ENCODE results near the gene ZDHHC19. TPM values are rescaled to one million over a fixed set of nuclear protein-coding genes. Genes with fewer than 3 reads are reported as not detected.
"Not testable (repeated sequence)": the region's sequence is repeated elsewhere in the genome, so short reads cannot be mapped to it uniquely, and the experiment has no call there.

Gene ZDHHC19
- total RNA-seq, 2 donors from 2014 or later: not detected

GRCh38 chr3:196217307-196218154 lies 6.3 kb upstream of the ZDHHC19 start:
- intact Hi-C loops (cut with DNase I): no loop called here
- Histone ChIP-seq H3K9me3 (no peaks in the 10 kb centered on the region), H3K4me1 (peaks cover 22% of the 10 kb centered on the region), H3K4me3 (no peak overlapping the region), H3K36me3 (no peaks in the 10 kb centered on the region), H3K27me3 (no peaks in the 10 kb centered on the region), H3K9ac (ENCODE audit: low read depth in 2 of 2, low read length in 2 of 2) (peak overlapping the region in 1 of 2 donors; percentile 40), H3K27ac (no peak overlapping the region)
- DNase-seq: no peak
- TF ChIP-seq CTCF (IDR thresholded peaks at IDR 0.05): no peak

GRCh38 chr3:196216681-196217211 lies 5.5 kb upstream of the ZDHHC19 start:
- no peak overlapping the region for H3K27ac ChIP-seq
- intact Hi-C loops (cut with DNase I): no loop called here
- peaks cover 22% of the 10 kb centered on the region for H3K4me1 ChIP-seq
- no peak for DNase-seq
- peak overlapping the region; percentile 27 for H3K4me3 ChIP-seq
- H3K27me3 ChIP-seq: no peaks in the 10 kb centered on the region
- H3K9me3 ChIP-seq: no peaks in the 10 kb centered on the region
- H3K9ac ChIP-seq (ENCODE audit: low read depth in 2 of 2, low read length in 2 of 2): peak overlapping the region; percentile 40 to 43
- TF ChIP-seq CTCF (IDR thresholded peaks at IDR 0.05): no peak
- no peaks in the 10 kb centered on the region for H3K36me3 ChIP-seq

GRCh38 chr3:196216089-196216564 lies 4.9 kb upstream of the ZDHHC19 start, which contains the start of gene SLC51A:
Gene SLC51A (plus strand): TSS chr3:196216534. CDS start chr3:196216713, 179 bp downstream.
- intact Hi-C loops (cut with DNase I): no loop called here
- no peaks in the 10 kb centered on the region for H3K27me3 ChIP-seq
- H3K27ac ChIP-seq: no peak within 1 kb of the TSS

GRCh38 chr3:196215493-196216020 lies 4.4 kb upstream of the ZDHHC19 start:
- H3K9me3 ChIP-seq: no peaks in the 10 kb centered on the region
- H3K4me1 ChIP-seq: peaks cover 22% of the 10 kb centered on the region
- H3K27me3 ChIP-seq: no peaks in the 10 kb centered on the region
- intact Hi-C loops (cut with DNase I): no loop called here
- no peak for DNase-seq
- H3K36me3 ChIP-seq: no peaks in the 10 kb centered on the region
- no peak overlapping the region for H3K27ac ChIP-seq
- no peak overlapping the region for H3K9ac ChIP-seq (ENCODE audit: low read depth in 2 of 2, low read length in 2 of 2)
- H3K4me3 ChIP-seq: no peak overlapping the region
- TF ChIP-seq CTCF (IDR thresholded peaks at IDR 0.05): no peak

More at GRCh38 chr3:196216089-196216564, 4.9 kb upstream of the ZDHHC19 start, which contains the start of gene SLC51A:
- Histone ChIP-seq H3K36me3 (no peaks in the 10 kb centered on the region), H3K4me1 (peaks cover 22% of the 10 kb centered on the region), H3K4me3 (peak within 1 kb of the TSS; percentile 27), H3K9me3 (no peaks in the 10 kb centered on the region), H3K9ac (ENCODE audit: low read depth in 2 of 2, low read length in 2 of 2) (peak within 1 kb of the TSS; percentile 40 to 43)
- TF ChIP-seq CTCF (IDR thresholded peaks at IDR 0.05): no peak
- DNase-seq: peak; percentile 71

- no peak for TF ChIP-seq CTCF (IDR thresholded peaks at IDR 0.05)
Observed at GRCh38 chr3:196214783-196215441, 3.7 kb upstream of the ZDHHC19 start.

GRCh38 chr3:196209944-196210672 lies 1.1 kb downstream of the ZDHHC19 start:
- intact Hi-C loops (cut with DNase I); H3K27ac ChIP-seq: not testable (repeated sequence)

More at GRCh38 chr3:196214783-196215441, 3.7 kb upstream of the ZDHHC19 start:
- H3K4me1 ChIP-seq: peaks cover 21% of the 10 kb centered on the region
- no peaks in the 10 kb centered on the region for H3K36me3 ChIP-seq
- no peak overlapping the region for H3K27ac ChIP-seq
- intact Hi-C loops (cut with DNase I): no loop called here
- no peak overlapping the region for H3K4me3 ChIP-seq
- H3K9me3 ChIP-seq: no peaks in the 10 kb centered on the region
- no peak overlapping the region for H3K9ac ChIP-seq (ENCODE audit: low read depth in 2 of 2, low read length in 2 of 2)
- no peak for DNase-seq
- H3K27me3 ChIP-seq: no peaks in the 10 kb centered on the region

More at GRCh38 chr3:196209944-196210672, 1.1 kb downstream of the ZDHHC19 start:
- not testable (repeated sequence) for DNase-seq; H3K27me3 ChIP-seq; H3K9me3 ChIP-seq; H3K36me3 ChIP-seq; H3K4me3 ChIP-seq; H3K9ac ChIP-seq (ENCODE audit: low read depth in 2 of 2, low read length in 2 of 2); H3K4me1 ChIP-seq
